Activated B cell treated with CpG ODN at 0.5 μM for 24 hours (primary cell): ENCODE measurements around the gene RFX2. TPM values are rescaled to one million over a fixed set of nuclear protein-coding genes. Genes with fewer than 3 reads are reported as not detected.

Source experiments
- ATAC-seq: fragments of 200-7000 bp; cut with Tn5 transposase; one replicate; pipeline ENCODE4 v1.10.0; 2021; ENCODE audit warnings: low read depth, mild to moderate bottlenecking, moderate library complexity
- CTCF ChIA-PET: fragments of 350-600 bp; sonication (Branson Sonifier 250); formaldehyde crosslinking; loops from one replicate; lab custom pipeline; 2021; ENCODE audit warnings: antibody characterized with exemption; lab: Charles Lee
- POLR2A ChIA-PET: fragments of 350-600 bp; sonication (Branson Sonifier 250); formaldehyde crosslinking; loops from one replicate; lab custom pipeline; 2021; ENCODE audit warnings: antibody characterized with exemption; lab: Charles Lee
- DNase-seq: peaks from one replicate; pipeline ENCODE4 v3.0.0; 2022
- H3K27ac Mint-ChIP-seq: one replicate; pipeline ENCODE4 v1.8.0; 2020; ENCODE audit warnings: mixed read lengths
- H3K27me3 Mint-ChIP-seq: one replicate; pipeline ENCODE4 v1.8.0; 2021; ENCODE audit warnings: mixed read lengths
- H3K36me3 Mint-ChIP-seq: one replicate; pipeline ENCODE4 v1.8.0; 2021; ENCODE audit warnings: low read depth, mixed read lengths
- H3K4me1 Mint-ChIP-seq: one replicate; pipeline ENCODE4 v1.8.0; 2021; ENCODE audit warnings: mixed read lengths
- H3K4me3 Mint-ChIP-seq: one replicate; pipeline ENCODE4 v1.8.0; 2020; ENCODE audit warnings: mild to moderate bottlenecking, mixed read lengths
- H3K9me3 Mint-ChIP-seq: one replicate; pipeline ENCODE4 v1.8.0; 2020; ENCODE audit warnings: mixed read lengths
- CTCF ChIP-seq: fragments of 200-600 bp; IDR thresholded peaks from one replicate; pipeline ENCODE4 v1.8.0; 2022; ENCODE audit warnings: antibody characterized with exemption, mild to moderate bottlenecking
- intact Hi-C: fragments of 100-400 bp; cut with micrococcal nuclease; formaldehyde crosslinking; loops from one replicate; pipeline ENCODE4 v1.15.1; 2024
- total RNA-seq: library from RNA; stranded (reverse); gene quantifications from 2 replicates; pipeline ENCODE4 v1.2.3, GENCODE V29; 2022

RFX2 gene
- total RNA-seq, 1 donor from 2014 or later, result 7.0 TPM

GRCh38 chr19:6023085-6023682 is 87.1 kb downstream of the RFX2 start:
- CTCF ChIA-PET, result interaction anchor here (0.6 to 2.5 kb wide), 11 partner anchors 17 to 219 kb away, joined by 3 to 23 read pairs (median 6); partner anchors contain the start of gene NRTN
- Mint-ChIP-seq H3K36me3 (no peaks in the 10 kb centered on the region), H3K27me3 (peaks cover 3% of the 10 kb centered on the region), H3K27ac (no peak overlapping the region), H3K9me3 (no peaks in the 10 kb centered on the region), H3K4me1 (no peaks in the 10 kb centered on the region), H3K4me3 (no peak overlapping the region)
- DNase-seq (no peak), ATAC-seq (no peak)
- TF ChIP-seq CTCF, result no peak
- intact Hi-C loops, result no loop called here
- POLR2A ChIA-PET, result interaction anchor here (0.9 kb wide), 1 partner anchor 36 kb away, joined by 3 read pairs; no protein-coding TSS in a partner anchor

- Mint-ChIP-seq H3K27me3 (peaks cover 3% of the 10 kb centered on the region), H3K4me1 (no peaks in the 10 kb centered on the region), H3K36me3 (no peaks in the 10 kb centered on the region), H3K9me3 (no peaks in the 10 kb centered on the region), H3K27ac (no peak overlapping the region), H3K4me3 (no peak overlapping the region)
- no peak for TF ChIP-seq CTCF
- intact Hi-C loops, result loop anchor here (1.0 kb wide), 3 partner anchors 35 to 218 kb away; no protein-coding TSS in a partner anchor
- POLR2A ChIA-PET, result interaction anchor here (0.9 kb wide), 1 partner anchor 35 kb away, joined by 3 read pairs; no protein-coding TSS in a partner anchor
- DNase-seq (no peak), ATAC-seq (no peak)
- CTCF ChIA-PET, result interaction anchor here (0.6 to 2.5 kb wide), 12 partner anchors 18 to 218 kb away, joined by 3 to 23 read pairs (median 6); partner anchors contain the start of gene NRTN
Measured at GRCh38 chr19:6022570-6023064, 87.7 kb downstream of the RFX2 start.

GRCh38 chr19:6021878-6022569 is 88.3 kb downstream of the RFX2 start:
- Mint-ChIP-seq H3K27me3 (peaks cover 3% of the 10 kb centered on the region), H3K9me3 (no peaks in the 10 kb centered on the region), H3K27ac (no peak overlapping the region), H3K4me1 (no peaks in the 10 kb centered on the region), H3K36me3 (no peaks in the 10 kb centered on the region), H3K4me3 (no peak overlapping the region)
- peak; percentile 25 for TF ChIP-seq CTCF
- ATAC-seq, result peak; percentile 97
- ChIA-PET POLR2A (interaction anchor here (0.8 kb wide), 1 partner anchor 118 kb away, joined by 3 read pairs; no protein-coding TSS in a partner anchor), CTCF (interaction anchor here (0.6 to 2.5 kb wide), 13 partner anchors 9 to 218 kb away, joined by 3 to 23 read pairs (median 5); partner anchors contain the start of gene NRTN)
- peak; percentile 50 for DNase-seq
- intact Hi-C loops, result loop anchor here (1.0 kb wide), 3 partner anchors 35 to 218 kb away; no protein-coding TSS in a partner anchor

GRCh38 chr19:6020972-6021805 is 89.1 kb downstream of the RFX2 start:
- CTCF ChIA-PET, result interaction anchor here (1.0 to 2.5 kb wide), 5 partner anchors 34 to 217 kb away, joined by 3 to 23 read pairs (median 11); partner anchors contain the start of gene NRTN
- no peaks in the 10 kb centered on the region for H3K36me3 Mint-ChIP-seq
- no peaks in the 10 kb centered on the region for H3K4me1 Mint-ChIP-seq
- DNase-seq, result no peak
- no peak overlapping the region for H3K27ac Mint-ChIP-seq
- peaks cover 3% of the 10 kb centered on the region for H3K27me3 Mint-ChIP-seq
- no peak for TF ChIP-seq CTCF
- POLR2A ChIA-PET, result interaction anchor here (0.8 kb wide), 1 partner anchor 117 kb away, joined by 3 read pairs; no protein-coding TSS in a partner anchor
- intact Hi-C loops, result no loop called here
- no peak for ATAC-seq
- H3K9me3 Mint-ChIP-seq, result no peaks in the 10 kb centered on the region
- H3K4me3 Mint-ChIP-seq, result no peak overlapping the region
